IMR-90 (cell line): Measurements from ENCODE around the gene OPALIN.

Experiments used
- CEBPB ChIP-seq: IDR thresholded peaks from 2 replicates; pipeline ENCODE4 v1.6.1; 2012; ENCODE audit warnings: low read depth, low read length, improper control_type of control experiment
- CHD1 ChIP-seq: IDR thresholded peaks from 2 replicates; pipeline ENCODE4 v1.6.1; 2012; ENCODE audit warnings: low read depth, low read length, improper control_type of control experiment
- CTCF ChIP-seq: conservative IDR thresholded peaks from 2 replicates; pipeline ENCODE4 v1.5.1; 2012; ENCODE audit warnings: mild to moderate bottlenecking, low read depth, low read length, improper control_type of control experiment
- MAZ ChIP-seq: IDR thresholded peaks from 2 replicates; pipeline ENCODE4 v1.6.1; 2012; ENCODE audit warnings: low read depth, mild to moderate bottlenecking, low read length, improper control_type of control experiment, moderate library complexity, borderline replicate concordance
- MXI1 ChIP-seq: IDR thresholded peaks from 2 replicates; pipeline ENCODE4 v1.6.1; 2012; ENCODE audit warnings: low read depth, mild to moderate bottlenecking, low read length, moderate library complexity, borderline replicate concordance
- NFE2L2 ChIP-seq: fragments of 150-350 bp; IDR thresholded peaks from 2 replicates; pipeline ENCODE4 v1.6.1; 2016; ENCODE audit warnings: low read depth, mild to moderate bottlenecking, low read length
- POLR2A ChIP-seq: IDR thresholded peaks from 2 replicates; pipeline ENCODE4 v1.6.1; 2012; ENCODE audit warnings: mild to moderate bottlenecking, low read depth, low read length
- RAD21 ChIP-seq: IDR thresholded peaks from 2 replicates; pipeline ENCODE4 v1.6.1; 2012; ENCODE audit warnings: low read length, improper control_type of control experiment
- RCOR1 ChIP-seq: IDR thresholded peaks from 2 replicates; pipeline ENCODE4 v1.6.1; 2012; ENCODE audit warnings: mild to moderate bottlenecking, low read length, improper control_type of control experiment; ENCODE audit not compliant: insufficient replicate concordance
- RFX5 ChIP-seq: IDR thresholded peaks from 2 replicates; pipeline ENCODE4 v1.8.0; 2012; ENCODE audit warnings: low read depth, mild to moderate bottlenecking, low read length, moderate library complexity
- SMC3 ChIP-seq: fragments of 150-350 bp; IDR thresholded peaks from 2 replicates; pipeline ENCODE4 v1.6.1; 2016; ENCODE audit warnings: low read depth, mild to moderate bottlenecking, antibody characterized with exemption, low read length, moderate library complexity
- TF ChIP-seq, protein P1 (sequence below): fragments of 150-350 bp; IDR thresholded peaks from 2 replicates; pipeline ENCODE4 v1.6.1; 2017; ENCODE audit warnings: mild to moderate bottlenecking, antibody characterized with exemption, low read length, low read depth
- TF ChIP-seq, protein P2 (sequence below): fragments of 150-350 bp; IDR thresholded peaks from 2 replicates; pipeline ENCODE4 v1.6.1; 2016; ENCODE audit warnings: low read depth, mild to moderate bottlenecking, low read length, moderate library complexity, borderline replicate concordance

DNA sequence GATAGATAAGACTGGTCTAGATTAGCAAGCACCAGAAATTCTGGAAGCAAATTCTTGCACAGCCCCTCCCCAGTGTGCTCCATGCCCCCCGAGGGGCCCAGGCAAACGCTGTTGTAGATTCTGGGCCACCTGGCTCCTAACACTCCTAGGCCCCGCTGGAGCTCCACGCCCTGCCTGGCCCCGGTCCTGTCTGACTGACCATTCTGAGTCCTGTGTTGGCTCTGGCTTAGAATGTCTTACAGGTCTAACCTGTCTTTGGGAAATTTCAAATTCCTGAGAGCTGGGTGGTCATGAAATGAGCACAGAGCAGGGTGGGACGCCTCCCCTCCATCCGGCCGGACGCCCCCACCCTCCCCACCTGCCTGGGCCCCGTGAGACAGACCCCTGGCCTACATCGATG, 12.6 kb upstream of the OPALIN start:
- TF ChIP-seq CTCF (no peak), RAD21 (no peak), POLR2A (no peak), MXI1 (no peak), CHD1 (no peak), RFX5 (no peak), NFE2L2 (no peak), CEBPB (no peak), RCOR1 (no peak), MAZ (no peak), SMC3 (no peak)
- TF ChIP-seq, protein P1, sequence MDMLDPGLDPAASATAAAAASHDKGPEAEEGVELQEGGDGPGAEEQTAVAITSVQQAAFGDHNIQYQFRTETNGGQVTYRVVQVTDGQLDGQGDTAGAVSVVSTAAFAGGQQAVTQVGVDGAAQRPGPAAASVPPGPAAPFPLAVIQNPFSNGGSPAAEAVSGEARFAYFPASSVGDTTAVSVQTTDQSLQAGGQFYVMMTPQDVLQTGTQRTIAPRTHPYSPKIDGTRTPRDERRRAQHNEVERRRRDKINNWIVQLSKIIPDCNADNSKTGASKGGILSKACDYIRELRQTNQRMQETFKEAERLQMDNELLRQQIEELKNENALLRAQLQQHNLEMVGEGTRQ: no peak
- TF ChIP-seq, protein P2, sequence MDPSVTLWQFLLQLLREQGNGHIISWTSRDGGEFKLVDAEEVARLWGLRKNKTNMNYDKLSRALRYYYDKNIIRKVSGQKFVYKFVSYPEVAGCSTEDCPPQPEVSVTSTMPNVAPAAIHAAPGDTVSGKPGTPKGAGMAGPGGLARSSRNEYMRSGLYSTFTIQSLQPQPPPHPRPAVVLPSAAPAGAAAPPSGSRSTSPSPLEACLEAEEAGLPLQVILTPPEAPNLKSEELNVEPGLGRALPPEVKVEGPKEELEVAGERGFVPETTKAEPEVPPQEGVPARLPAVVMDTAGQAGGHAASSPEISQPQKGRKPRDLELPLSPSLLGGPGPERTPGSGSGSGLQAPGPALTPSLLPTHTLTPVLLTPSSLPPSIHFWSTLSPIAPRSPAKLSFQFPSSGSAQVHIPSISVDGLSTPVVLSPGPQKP: no peak
